Spleen (tissue), 11 donors: ENCODE data around the gene HOXA10. TPM values are rescaled to one million over a fixed set of nuclear protein-coding genes. Genes with fewer than 3 reads are reported as not detected.

Experiments
- DNase-seq: peaks from one replicate; pipeline ENCODE4 v3.0.0-alpha.2; 2020
- H3K27ac ChIP-seq, 8 donors: fragments of 200-600 bp; sonication (generic) in 7 of 8; 1 replicate in 4 of 8; 2 replicates in 4 of 8; pipeline versions ENCODE4 v1.5.0 to v1.8.0; 2016 to 2021; ENCODE audit warnings: inconsistent platforms in 4 of 8, mild to moderate bottlenecking in 4 of 8, moderate library complexity in 1 of 8
- H3K27me3 ChIP-seq, 7 donors: fragments of 200-600 bp; sonication (generic) in 6 of 7; replicated peaks in 1 of 7; 1 replicate in 4 of 7; 2 replicates in 3 of 7; pipeline versions ENCODE4 v1.5.0 to v1.8.0; 2016 to 2021; ENCODE audit warnings: inconsistent platforms in 3 of 7, mild to moderate bottlenecking in 1 of 7
- H3K36me3 ChIP-seq, 6 donors: fragments of 200-600 bp; sonication (generic) in 5 of 6; 1 replicate in 4 of 6; 2 replicates in 2 of 6; pipeline versions ENCODE4 v1.5.0 to v1.8.0; 2016 to 2021; ENCODE audit warnings: inconsistent platforms in 2 of 6
- H3K4me1 ChIP-seq, 6 donors: fragments of 200-600 bp; sonication (generic) in 5 of 6; 1 replicate in 3 of 6; 2 replicates in 3 of 6; pipeline versions ENCODE4 v1.5.0 to v1.8.0; 2016 to 2021; ENCODE audit warnings: inconsistent platforms in 3 of 6
- H3K4me3 ChIP-seq, 8 donors: fragments of 200-600 bp; sonication (generic) in 7 of 8; 1 replicate in 4 of 8; 2 replicates in 4 of 8; pipeline versions ENCODE4 v1.5.0 to v1.8.0; 2016 to 2021; ENCODE audit warnings: inconsistent platforms in 4 of 8, mild to moderate bottlenecking in 4 of 8, moderate library complexity in 2 of 8
- H3K9me3 ChIP-seq, 8 donors: fragments of 200-600 bp; sonication (generic) in 7 of 8; 1 replicate in 4 of 8; 2 replicates in 4 of 8; pipeline versions ENCODE4 v1.5.0 to v1.8.0; 2016 to 2021; ENCODE audit warnings: inconsistent platforms in 4 of 8
- POLR2A ChIP-seq, 3 donors: fragments of 450-650 bp; IDR thresholded peaks; one replicate each; pipeline ENCODE4 v1.5.1; 2017; ENCODE audit warnings: antibody characterized with exemption in 3 of 3, mild to moderate bottlenecking in 1 of 3
- POLR2AphosphoS5 ChIP-seq, 3 donors: sonication (generic); formaldehyde crosslinking; IDR thresholded peaks; one replicate each; pipeline ENCODE4 v1.5.1; 2017; ENCODE audit warnings: antibody characterized with exemption in 3 of 3
- WGBS, 5 donors: extraction: QIAGEN DNeasy Blood & Tissue Kit in 3 of 5; methylation state at CpG; one replicate each; pipeline versions ENCODE4 v1.1.5 to v1.1.7; 2013 to 2018; 5-methylcytosine and 5-hydroxymethylcytosine counted together
- intact Hi-C: fragments of 100-400 bp; cut with DNase I; formaldehyde crosslinking; loops from one replicate; pipeline ENCODE4 v1.15.0; 2023; ENCODE audit warnings: low total_unique reads
- polyA plus RNA-seq, 3 donors: library from polyadenylated mRNA; stranded (reverse); fragments of 200-250 nt; gene quantifications; one replicate each; pipeline ENCODE4 v1.2.1, GENCODE V29; 2013
- total RNA-seq, 7 donors: library from RNA; depleted of rRNA in 3 of 7; stranded (reverse); fragments of >200 nt in 3 of 7; fragmentation: NEBNext Ultra II Directional in 4 of 7; extraction: Animal tissue kit (Norgen Biotek cat#: 25700) in 4 of 7; gene quantifications; one replicate each; pipeline versions ENCODE4 v1.1.0 to v1.2.1, GENCODE V29; 2016 to 2021
- TF ChIP-seq, protein P1 (sequence below), 11 experiments: fragments of 200-600 bp in 7 of 11; fragments of 450-650 bp in 4 of 11; sonication (generic) in 4 of 11; IDR thresholded peaks in 8 of 11; conservative IDR thresholded peaks in 3 of 11; 1 replicate in 7 of 11; 2 replicates in 4 of 11; pipeline versions ENCODE4 v1.4.0 to v1.8.0; 2016 to 2021; ENCODE audit warnings: antibody characterized with exemption in 11 of 11, inconsistent platforms in 4 of 11, mild to moderate bottlenecking in 1 of 11
- donor health status: healthy with polysubstance abuse.
- donor health status: DM: no; HTN: no; CAD: no; lungs with moderate emphysema.
- donor health status: DM: no; HTN: no; CAD: no.
- donor health status: Bipolar disorder and iron deficiency.
- donor health status: healthy.
- donor health status: DM: no; HTN: no; CAD: no.
- donor health status: DM: yes; HTN: yes; CAD: no.

Gene HOXA10
- total and polyA plus RNA-seq, 10 donors: 0.05 to 0.72 (median 0.20) TPM; not detected in 4

DNA sequence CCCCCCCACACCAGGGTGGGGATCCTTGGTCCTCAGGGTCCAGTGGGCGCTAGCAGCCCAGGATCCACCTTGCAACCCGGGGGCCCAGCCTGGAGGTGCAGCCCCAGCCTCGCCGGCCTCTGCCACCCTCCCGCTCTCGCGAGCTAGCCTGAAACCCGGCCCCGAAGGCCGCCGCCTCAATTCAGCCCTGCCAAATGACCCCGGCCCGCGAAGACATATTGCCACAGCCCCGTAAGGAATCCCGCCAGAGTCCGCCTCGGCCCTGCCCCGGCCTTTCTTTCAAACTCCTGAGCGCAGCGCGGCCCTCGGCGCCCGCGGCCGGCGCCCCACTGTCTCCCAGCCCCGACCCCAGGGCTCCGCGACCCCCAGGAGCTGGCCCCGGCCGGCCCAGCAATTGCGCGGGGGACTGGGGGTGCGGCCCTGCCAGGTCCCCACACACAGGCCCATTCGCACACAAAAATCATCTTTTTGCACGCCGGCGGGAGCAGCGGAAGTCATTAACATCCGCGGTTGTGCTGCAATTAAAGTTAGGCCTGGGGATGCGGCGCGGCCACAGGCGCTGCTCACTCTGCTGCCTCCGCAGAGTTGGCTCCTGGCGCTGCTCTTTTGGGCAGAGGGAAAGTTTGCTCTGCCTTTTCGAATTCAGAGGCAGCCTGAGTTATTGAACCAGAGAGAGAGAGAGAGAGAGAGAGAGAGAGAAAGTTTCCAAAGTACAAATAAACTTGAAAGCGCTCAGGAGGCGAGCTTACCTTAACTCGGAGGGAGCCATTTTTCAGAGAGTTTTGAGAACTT lies 34.6 kb downstream of the HOXA10 start:
- TF ChIP-seq POLR2A (IDR thresholded peaks at IDR 0.05) (no peak), POLR2AphosphoS5 (IDR thresholded peaks at IDR 0.05) (no peak)
- TF ChIP-seq, protein P1, sequence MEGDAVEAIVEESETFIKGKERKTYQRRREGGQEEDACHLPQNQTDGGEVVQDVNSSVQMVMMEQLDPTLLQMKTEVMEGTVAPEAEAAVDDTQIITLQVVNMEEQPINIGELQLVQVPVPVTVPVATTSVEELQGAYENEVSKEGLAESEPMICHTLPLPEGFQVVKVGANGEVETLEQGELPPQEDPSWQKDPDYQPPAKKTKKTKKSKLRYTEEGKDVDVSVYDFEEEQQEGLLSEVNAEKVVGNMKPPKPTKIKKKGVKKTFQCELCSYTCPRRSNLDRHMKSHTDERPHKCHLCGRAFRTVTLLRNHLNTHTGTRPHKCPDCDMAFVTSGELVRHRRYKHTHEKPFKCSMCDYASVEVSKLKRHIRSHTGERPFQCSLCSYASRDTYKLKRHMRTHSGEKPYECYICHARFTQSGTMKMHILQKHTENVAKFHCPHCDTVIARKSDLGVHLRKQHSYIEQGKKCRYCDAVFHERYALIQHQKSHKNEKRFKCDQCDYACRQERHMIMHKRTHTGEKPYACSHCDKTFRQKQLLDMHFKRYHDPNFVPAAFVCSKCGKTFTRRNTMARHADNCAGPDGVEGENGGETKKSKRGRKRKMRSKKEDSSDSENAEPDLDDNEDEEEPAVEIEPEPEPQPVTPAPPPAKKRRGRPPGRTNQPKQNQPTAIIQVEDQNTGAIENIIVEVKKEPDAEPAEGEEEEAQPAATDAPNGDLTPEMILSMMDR (IDR thresholded peaks at IDR 0.05 in 8 of 11, conservative IDR thresholded peaks at IDR 0.05 in 3 of 11): no peak
- 74 to 90% (median 83%) methylated on average over 44 to 53 of the region's 53 CpGs for WGBS, 5 donors
- H3K4me3 ChIP-seq: peak overlapping the region in 2 of 8 donors; percentile 5 to 17
- intact Hi-C loops: loop anchor here (2.0 kb wide), 1 partner anchor 451 kb away; no protein-coding TSS in a partner anchor
- H3K27me3 ChIP-seq: peaks cover 0 to 67% (median 8%) of the 10 kb centered on the region in 7 donors
- peak; percentile 68 for DNase-seq
- H3K4me1 ChIP-seq: peaks cover 0 to 42% (median 15%) of the 10 kb centered on the region in 6 donors
- H3K27ac ChIP-seq: peak overlapping the region in 4 of 8 donors; percentile 7 to 57 (median 39)
- H3K36me3 ChIP-seq: no peaks in the 10 kb centered on the region
- H3K9me3 ChIP-seq: no peaks in the 10 kb centered on the region

DNA sequence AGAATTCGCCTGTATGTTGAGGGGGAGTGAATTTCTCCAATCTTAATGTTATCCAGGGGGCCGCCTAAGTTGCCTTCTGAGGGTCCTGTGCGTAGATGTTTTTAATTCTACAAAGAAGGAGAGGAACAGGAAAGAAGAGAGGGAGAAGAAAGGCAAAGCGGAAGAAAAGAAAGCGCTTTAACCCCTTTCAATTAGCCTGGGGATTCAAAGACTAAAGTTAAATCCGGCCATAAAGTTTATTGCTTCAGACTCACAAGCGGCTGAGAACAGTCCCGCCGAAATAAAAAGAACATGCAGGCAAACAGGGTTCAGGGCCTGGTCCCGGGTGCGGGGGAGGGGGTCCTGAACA lies 35.2 kb downstream of the HOXA10 start:
- Histone ChIP-seq H3K4me1 (peaks cover 0 to 42% (median 15%) of the 10 kb centered on the region in 6 donors), H3K27ac (peak overlapping the region in 3 of 8 donors; percentile 35 to 57 (median 43)), H3K36me3 (no peaks in the 10 kb centered on the region), H3K27me3 (peaks cover 0 to 61% (median 2%) of the 10 kb centered on the region in 7 donors), H3K4me3 (no peak overlapping the region), H3K9me3 (no peaks in the 10 kb centered on the region)
- no peak for TF ChIP-seq POLR2AphosphoS5 (IDR thresholded peaks at IDR 0.05)
- TF ChIP-seq POLR2A (IDR thresholded peaks at IDR 0.05): no peak
- TF ChIP-seq, protein P1 (IDR thresholded peaks at IDR 0.05 in 8 of 11, conservative IDR thresholded peaks at IDR 0.05 in 3 of 11): no peak
- 79 to 93% (median 91%) methylated on average over 11 of the region's 11 CpGs for WGBS, 5 donors
- intact Hi-C loops: no loop called here
- DNase-seq: no peak

DNA sequence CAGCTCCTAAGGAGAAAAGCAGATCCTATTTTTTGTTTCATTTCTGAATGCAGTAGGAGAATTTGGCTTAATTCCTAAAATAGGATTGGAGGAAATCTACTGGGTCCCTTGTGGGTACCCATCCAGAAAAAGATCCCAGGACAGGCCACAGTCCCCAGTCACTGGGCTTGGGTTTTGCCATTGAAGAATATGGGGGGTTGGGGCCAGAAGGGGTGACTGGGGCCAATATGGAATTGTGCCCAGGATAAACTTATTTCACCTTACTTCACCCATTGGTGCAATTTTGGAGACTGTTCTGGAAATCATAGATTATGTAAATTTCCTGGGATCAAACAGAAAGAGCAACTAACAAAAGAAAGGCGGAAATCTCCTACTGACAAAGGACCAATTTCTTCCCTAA lies 35.6 kb downstream of the HOXA10 start:
- H3K36me3 ChIP-seq: no peaks in the 10 kb centered on the region
- no peak overlapping the region for H3K4me3 ChIP-seq
- TF ChIP-seq POLR2A (IDR thresholded peaks at IDR 0.05): no peak
- no peak for TF ChIP-seq POLR2AphosphoS5 (IDR thresholded peaks at IDR 0.05)
- TF ChIP-seq, protein P1 (IDR thresholded peaks at IDR 0.05 in 8 of 11, conservative IDR thresholded peaks at IDR 0.05 in 3 of 11): no peak
- H3K27ac ChIP-seq: peak overlapping the region in 1 of 8 donors; percentile 57
- H3K27me3 ChIP-seq: peaks cover 0 to 56% (median 0%) of the 10 kb centered on the region in 7 donors
- DNase-seq: no peak
- intact Hi-C loops: no loop called here
- no peaks in the 10 kb centered on the region for H3K9me3 ChIP-seq
- WGBS, 5 donors: 90 to 100% (median 94%) methylated on average over 1 of the region's 1 CpG
- peaks cover 0 to 39% (median 16%) of the 10 kb centered on the region in 6 donors for H3K4me1 ChIP-seq

DNA sequence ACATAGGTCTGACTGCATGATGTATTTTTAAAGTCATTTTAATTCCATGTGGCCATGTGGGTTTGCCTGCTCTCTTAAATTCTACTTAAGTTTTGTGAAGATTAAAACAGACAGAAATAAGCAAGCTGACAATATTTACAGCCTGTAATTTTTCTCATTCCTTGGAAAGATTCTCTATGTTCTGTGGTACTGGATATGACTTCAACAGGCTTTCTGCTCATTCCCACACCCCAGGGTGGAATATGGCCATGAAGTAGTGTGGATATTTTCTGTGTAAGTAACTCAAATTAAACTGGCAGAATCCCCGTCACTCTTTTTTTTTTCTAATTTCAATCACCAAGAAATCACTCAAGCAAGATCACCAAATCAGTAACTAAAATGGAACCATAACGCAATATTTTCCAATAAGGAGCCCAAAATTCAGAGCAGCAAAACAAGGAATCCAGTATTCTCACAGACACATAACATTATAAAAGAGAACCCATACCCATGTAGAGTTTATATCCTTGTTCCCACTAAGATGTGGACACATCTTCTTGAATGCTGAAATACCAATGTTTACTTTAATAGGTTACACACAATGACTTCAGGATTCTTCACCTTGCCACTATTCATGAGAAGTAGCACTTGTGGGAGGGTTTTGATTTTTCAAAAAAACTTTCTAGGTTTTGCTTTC lies 36.3 kb downstream of the HOXA10 start:
- Histone ChIP-seq H3K27ac (no peak overlapping the region), H3K4me1 (peaks cover 0 to 39% (median 16%) of the 10 kb centered on the region in 6 donors), H3K9me3 (no peaks in the 10 kb centered on the region), H3K36me3 (no peaks in the 10 kb centered on the region), H3K4me3 (no peak overlapping the region), H3K27me3 (peaks cover 0 to 49% (median 0%) of the 10 kb centered on the region in 7 donors)
- DNase-seq: no peak
- WGBS, 5 donors: 90 to 96% (median 90%) methylated on average over 2 of the region's 2 CpGs
- intact Hi-C loops: no loop called here
- no peak for TF ChIP-seq POLR2AphosphoS5 (IDR thresholded peaks at IDR 0.05)
- TF ChIP-seq, protein P1 (IDR thresholded peaks at IDR 0.05 in 8 of 11, conservative IDR thresholded peaks at IDR 0.05 in 3 of 11): no peak
